NB4 (cell line): Measurements from ENCODE around the gene RGS3.
"Not testable (repeated sequence)": the region's sequence is repeated elsewhere in the genome, so short reads cannot be mapped to it uniquely, and the experiment has no call there.

ENCODE experiments used
- CTCF ChIP-seq: IDR thresholded peaks from one replicate; pipeline ENCODE4 v1.5.1; 2012; ENCODE audit warnings: low read depth, low read length
- MAX ChIP-seq: IDR thresholded peaks from 2 replicates; pipeline ENCODE4 v1.6.1; 2011; ENCODE audit warnings: low read depth, low read length
- MYC ChIP-seq: IDR thresholded peaks from 2 replicates; pipeline ENCODE4 v1.6.1; 2011; ENCODE audit warnings: low read depth, low read length

GRCh38 chr9:113491147-113491546 lies 27.6 kb downstream of the RGS3 start:
- not testable (repeated sequence) for TF ChIP-seq CTCF, MAX, MYC
